GM19372 (cell line): ENCODE results near the gene PDE6D.

ENCODE experiments used
- ATAC-seq: cut with Tn5 transposase; IDR thresholded peaks from one replicate; pipeline ENCODE4 v1.9.1; 2021; ENCODE audit warnings: mild to moderate bottlenecking, low read depth, moderate library complexity; ENCODE audit not compliant: unreplicated experiment

PDE6D gene

GRCh38 chr2:231780909-231781797 is at the start of gene PDE6D:
Gene PDE6D, minus strand, starts transcription at chr2:231781282. Its CDS starts 168 bp downstream, at chr2:231781114.
- ATAC-seq: peak; percentile 91

- ATAC-seq: no peak
Observed at GRCh38 chr2:231821908-231822307, 40.8 kb upstream of the PDE6D start.

GRCh38 chr2:231820786-231821303 is 39.8 kb upstream of the PDE6D start:
- ATAC-seq: no peak

- no peak for ATAC-seq
Observed at GRCh38 chr2:231819447-231820042, 38.5 kb upstream of the PDE6D start.

- no peak for ATAC-seq
Observed at GRCh38 chr2:231816327-231817026, 35.4 kb upstream of the PDE6D start.

GRCh38 chr2:231810905-231811304 is 29.8 kb upstream of the PDE6D start:
- ATAC-seq: no peak

- ATAC-seq: no peak
Observed at GRCh38 chr2:231807020-231807419, 25.9 kb upstream of the PDE6D start.

- ATAC-seq: no peak
Observed at GRCh38 chr2:231803501-231804138, 22.5 kb upstream of the PDE6D start.

GRCh38 chr2:231800493-231801091 is 19.5 kb upstream of the PDE6D start:
- ATAC-seq: no peak

- no peak for ATAC-seq
Observed at GRCh38 chr2:231795525-231796327, 14.6 kb upstream of the PDE6D start.

GRCh38 chr2:231794383-231794782 is 13.3 kb upstream of the PDE6D start:
- no peak for ATAC-seq

- no peak for ATAC-seq
Observed at GRCh38 chr2:231791107-231791506, 10.0 kb upstream of the PDE6D start.

GRCh38 chr2:231786917-231787292 is 5.8 kb upstream of the PDE6D start:
- no peak for ATAC-seq

GRCh38 chr2:231786177-231786916 is 5.3 kb upstream of the PDE6D start, which contains the start of gene COPS7B:
Gene COPS7B, plus strand, starts transcription at chr2:231786445. Its CDS starts 2,126 bp downstream, at chr2:231788571.
- ATAC-seq: peak; percentile 58

- ATAC-seq: no peak
Observed at GRCh38 chr2:231785822-231786176, 4.7 kb upstream of the PDE6D start.

- ATAC-seq: no peak
Observed at GRCh38 chr2:231785413-231785812, 4.3 kb upstream of the PDE6D start.

- ATAC-seq: no peak
Observed at GRCh38 chr2:231781798-231782726, 980 bp upstream of the PDE6D start.
